Gastrocnemius medialis (tissue), 4 donors: ENCODE results near the gene CHID1. TPM values are rescaled to one million over a fixed set of nuclear protein-coding genes. Genes with fewer than 3 reads are reported as not detected.
A peak's percentile ranks its signal among the peaks of the same experiment; 100 is the strongest.

Experiments
- ATAC-seq, 2 donors: fragments of 150-250 bp; one replicate each; pipeline ENCODE4 v1.9.1; 2016
- DNase-seq, 2 donors: peaks; one replicate each; pipeline ENCODE4 v3.0.0-alpha.2; 2019
- H3K27ac ChIP-seq, 4 donors: fragments of 200-600 bp; sonication (generic); 1 replicate in 1 of 4; 2 replicates in 3 of 4; pipeline ENCODE4 v1.5.1; 2016 to 2018; ENCODE audit warnings: mild to moderate bottlenecking in 2 of 4, moderate library complexity in 1 of 4
- H3K27me3 ChIP-seq, 3 donors: fragments of 200-600 bp; sonication (generic) in 2 of 3; 1 replicate in 1 of 3; 2 replicates in 2 of 3; pipeline versions ENCODE4 v1.5.1 to v1.6.0; 2016 to 2019; ENCODE audit warnings: mild to moderate bottlenecking in 1 of 3, moderate library complexity in 1 of 3
- H3K36me3 ChIP-seq, 2 donors: fragments of 200-600 bp; sonication (generic) in 1 of 2; one replicate each; pipeline ENCODE4 v1.5.1; 2017 to 2018
- H3K4me1 ChIP-seq, 2 donors: fragments of 200-600 bp; sonication (generic) in 1 of 2; one replicate each; pipeline ENCODE4 v1.5.1; 2016 to 2017; ENCODE audit warnings: mild to moderate bottlenecking in 2 of 2
- H3K4me3 ChIP-seq, 4 donors: fragments of 200-600 bp; sonication (generic) in 3 of 4; 1 replicate in 1 of 4; 2 replicates in 3 of 4; pipeline ENCODE4 v1.5.1; 2016 to 2019; ENCODE audit warnings: mild to moderate bottlenecking in 2 of 4
- H3K9me3 ChIP-seq, 3 donors: fragments of 200-600 bp; sonication (generic) in 2 of 3; 1 replicate in 1 of 3; 2 replicates in 2 of 3; pipeline ENCODE4 v1.5.1; 2016 to 2019
- POLR2A ChIP-seq, 2 donors: fragments of 450-650 bp; IDR thresholded peaks; one replicate each; pipeline ENCODE4 v1.6.1; 2017; ENCODE audit warnings: antibody characterized with exemption in 2 of 2, mild to moderate bottlenecking in 2 of 2, moderate library complexity in 2 of 2
- in situ Hi-C, 4 donors: fragments of 200-750 bp; cut with MboI; loops; one replicate each; pipeline versions ENCODE4 v1.15.0 to v1.8.0; 2017; ENCODE audit warnings: low sequenced_read_pairs in 4 of 4
- intact Hi-C: fragments of 100-400 bp; cut with DNase I; formaldehyde crosslinking; loops from one replicate; pipeline ENCODE4 v1.15.1; 2023; ENCODE audit warnings: low total_unique reads
- total RNA-seq, 4 donors: library from RNA; depleted of rRNA; stranded (reverse); fragments of >200 nt; gene quantifications; one replicate each; pipeline versions ENCODE4 v1.1.0 to v1.2.3, GENCODE V29; 2016
- TF ChIP-seq, protein P1 (sequence below), 5 experiments: fragments of 450-650 bp in 3 of 5; fragments of 200-600 bp in 2 of 5; sonication (generic) in 2 of 5; IDR thresholded peaks in 4 of 5; conservative IDR thresholded peaks in 1 of 5; 1 replicate in 4 of 5; 2 replicates in 1 of 5; pipeline ENCODE4 v1.5.1; 2016 to 2019; ENCODE audit warnings: antibody characterized with exemption in 5 of 5, mild to moderate bottlenecking in 3 of 5, moderate library complexity in 3 of 5

Gene CHID1
- total RNA-seq, 4 donors from 2014 or later = 23.3 to 43.2 (median 33.1) TPM

DNA sequence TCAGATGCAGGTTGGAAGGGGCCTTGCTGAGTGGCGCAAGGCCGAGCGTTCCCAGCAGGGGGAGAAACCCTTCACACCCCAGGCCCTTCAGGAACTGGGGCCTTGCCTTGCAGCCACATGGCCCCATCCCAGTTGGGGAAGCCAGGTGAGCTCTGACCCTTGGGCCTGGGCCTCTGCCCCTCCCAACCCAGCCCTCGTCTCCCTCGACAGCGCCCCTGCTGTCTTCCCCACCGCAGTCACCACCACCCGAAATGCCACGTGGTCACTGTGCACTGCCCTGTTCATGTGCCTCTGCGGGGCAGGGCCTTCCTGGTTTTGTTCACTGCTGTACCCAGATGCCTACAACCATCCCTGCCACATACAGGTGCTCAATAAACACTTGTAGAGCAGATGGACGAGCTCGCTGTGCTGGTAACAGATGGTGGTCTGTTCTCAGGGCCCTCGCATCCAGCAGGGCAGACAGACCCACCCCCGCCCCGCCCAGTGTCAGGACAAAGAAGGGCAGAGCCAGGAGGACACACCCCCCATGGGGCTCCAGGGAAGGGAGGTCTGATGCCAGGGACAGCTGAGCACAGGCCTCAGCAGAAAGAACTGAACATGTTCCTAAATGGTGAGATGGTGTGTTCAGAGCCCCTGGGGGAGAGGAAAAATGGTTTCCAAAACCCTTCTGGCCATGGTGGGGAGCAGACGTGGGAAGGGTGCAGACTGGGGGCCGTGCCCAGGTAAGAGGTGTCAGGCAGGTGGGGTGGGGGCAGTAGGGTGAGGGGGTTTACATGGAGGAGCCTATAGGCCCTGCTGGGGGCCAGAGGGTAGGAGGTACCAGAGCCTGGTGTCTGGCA is 72.0 kb downstream of the CHID1 start:
- H3K9me3 ChIP-seq = no peaks in the 10 kb centered on the region
- intact Hi-C loops (no loop called here), in situ Hi-C loops (no loop called here)
- peaks cover 0 to 45% of the 10 kb centered on the region in 2 donors for H3K36me3 ChIP-seq
- peak overlapping the region in 2 of 4 donors; percentile 24 to 97 for H3K27ac ChIP-seq
- TF ChIP-seq POLR2A (IDR thresholded peaks at IDR 0.05) = no peak
- TF ChIP-seq, protein P1, sequence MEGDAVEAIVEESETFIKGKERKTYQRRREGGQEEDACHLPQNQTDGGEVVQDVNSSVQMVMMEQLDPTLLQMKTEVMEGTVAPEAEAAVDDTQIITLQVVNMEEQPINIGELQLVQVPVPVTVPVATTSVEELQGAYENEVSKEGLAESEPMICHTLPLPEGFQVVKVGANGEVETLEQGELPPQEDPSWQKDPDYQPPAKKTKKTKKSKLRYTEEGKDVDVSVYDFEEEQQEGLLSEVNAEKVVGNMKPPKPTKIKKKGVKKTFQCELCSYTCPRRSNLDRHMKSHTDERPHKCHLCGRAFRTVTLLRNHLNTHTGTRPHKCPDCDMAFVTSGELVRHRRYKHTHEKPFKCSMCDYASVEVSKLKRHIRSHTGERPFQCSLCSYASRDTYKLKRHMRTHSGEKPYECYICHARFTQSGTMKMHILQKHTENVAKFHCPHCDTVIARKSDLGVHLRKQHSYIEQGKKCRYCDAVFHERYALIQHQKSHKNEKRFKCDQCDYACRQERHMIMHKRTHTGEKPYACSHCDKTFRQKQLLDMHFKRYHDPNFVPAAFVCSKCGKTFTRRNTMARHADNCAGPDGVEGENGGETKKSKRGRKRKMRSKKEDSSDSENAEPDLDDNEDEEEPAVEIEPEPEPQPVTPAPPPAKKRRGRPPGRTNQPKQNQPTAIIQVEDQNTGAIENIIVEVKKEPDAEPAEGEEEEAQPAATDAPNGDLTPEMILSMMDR (IDR thresholded peaks at IDR 0.05 in 4 of 5, conservative IDR thresholded peaks at IDR 0.05 in 1 of 5) = no peak
- H3K4me1 ChIP-seq = peaks cover 31 to 41% of the 10 kb centered on the region in 2 donors
- no peaks in the 10 kb centered on the region for H3K27me3 ChIP-seq
- DNase-seq (no peak), ATAC-seq (no peak)
- H3K4me3 ChIP-seq = no peak overlapping the region

DNA sequence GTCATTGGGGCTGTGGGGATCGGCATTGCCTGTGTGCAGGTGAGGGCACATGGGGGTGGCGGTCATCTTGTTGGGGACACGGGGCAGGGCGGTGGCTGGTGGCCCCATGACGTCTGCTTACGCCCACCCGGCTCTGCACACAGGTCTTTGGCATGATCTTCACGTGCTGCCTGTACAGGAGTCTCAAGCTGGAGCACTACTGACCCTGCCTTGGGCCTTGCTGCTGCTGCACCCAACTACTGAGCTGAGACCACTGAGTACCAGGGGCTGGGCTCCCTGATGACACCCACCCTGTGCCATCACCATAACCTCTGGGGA is 72.7 kb downstream of the CHID1 start:
- Histone ChIP-seq H3K36me3 (peaks cover 0 to 45% of the 10 kb centered on the region in 2 donors), H3K27me3 (no peaks in the 10 kb centered on the region), H3K9me3 (no peaks in the 10 kb centered on the region), H3K4me3 (no peak overlapping the region), H3K4me1 (peaks cover 34 to 40% of the 10 kb centered on the region in 2 donors), H3K27ac (peak overlapping the region in 1 of 4 donors; percentile 97)
- in situ Hi-C loops (no loop called here), intact Hi-C loops (no loop called here)
- DNase-seq (no peak), ATAC-seq (no peak)
- no peak for TF ChIP-seq POLR2A (IDR thresholded peaks at IDR 0.05)
- TF ChIP-seq, protein P1 (IDR thresholded peaks at IDR 0.05 in 4 of 5, conservative IDR thresholded peaks at IDR 0.05 in 1 of 5) = no peak

DNA sequence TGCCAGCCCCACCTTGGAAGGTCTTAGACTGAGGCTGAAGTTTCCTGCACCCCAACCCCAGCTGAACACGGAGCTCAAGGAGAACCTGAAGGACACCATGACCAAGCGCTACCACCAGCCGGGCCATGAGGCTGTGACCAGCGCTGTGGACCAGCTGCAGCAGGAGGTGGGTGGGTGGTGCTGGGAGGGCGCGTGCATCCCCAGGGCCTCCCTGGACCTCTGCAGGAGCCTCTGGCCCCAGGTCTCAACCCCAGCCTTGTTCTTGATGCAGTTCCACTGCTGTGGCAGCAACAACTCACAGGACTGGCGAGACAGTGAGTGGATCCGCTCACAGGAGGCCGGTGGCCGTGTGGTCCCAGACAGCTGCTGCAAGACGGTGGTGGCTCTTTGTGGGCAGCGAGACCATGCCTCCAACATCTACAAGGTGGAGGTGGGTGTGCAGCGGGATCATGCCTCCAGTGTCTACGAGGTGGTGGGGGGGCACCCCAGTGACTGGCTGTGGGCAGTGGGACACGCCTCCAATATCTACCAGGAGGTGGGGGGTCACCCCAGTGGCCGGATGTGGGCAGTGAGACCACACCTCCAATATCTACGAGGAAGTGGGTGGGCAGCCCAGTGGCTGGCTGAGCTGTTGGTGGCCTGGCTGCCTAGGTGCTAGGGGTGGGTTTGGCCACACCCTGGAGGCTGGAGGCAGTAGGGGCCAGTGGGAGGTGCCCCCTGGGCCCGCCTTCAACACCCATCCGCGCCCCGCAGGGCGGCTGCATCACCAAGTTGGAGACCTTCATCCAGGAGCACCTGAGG is 73.2 kb downstream of the CHID1 start:
- H3K4me1 ChIP-seq = peaks cover 34 to 42% of the 10 kb centered on the region in 2 donors
- peaks cover 0 to 45% of the 10 kb centered on the region in 2 donors for H3K36me3 ChIP-seq
- no peaks in the 10 kb centered on the region for H3K27me3 ChIP-seq
- H3K27ac ChIP-seq = peak overlapping the region in 3 of 4 donors; percentile 3 to 97 (median 92)
- DNase-seq (no peak), ATAC-seq (no peak)
- in situ Hi-C loops (no loop called here), intact Hi-C loops (no loop called here)
- TF ChIP-seq POLR2A (IDR thresholded peaks at IDR 0.05) = no peak
- TF ChIP-seq, protein P1 (IDR thresholded peaks at IDR 0.05 in 4 of 5, conservative IDR thresholded peaks at IDR 0.05 in 1 of 5) = no peak
- no peak overlapping the region for H3K4me3 ChIP-seq
- no peaks in the 10 kb centered on the region for H3K9me3 ChIP-seq

DNA sequence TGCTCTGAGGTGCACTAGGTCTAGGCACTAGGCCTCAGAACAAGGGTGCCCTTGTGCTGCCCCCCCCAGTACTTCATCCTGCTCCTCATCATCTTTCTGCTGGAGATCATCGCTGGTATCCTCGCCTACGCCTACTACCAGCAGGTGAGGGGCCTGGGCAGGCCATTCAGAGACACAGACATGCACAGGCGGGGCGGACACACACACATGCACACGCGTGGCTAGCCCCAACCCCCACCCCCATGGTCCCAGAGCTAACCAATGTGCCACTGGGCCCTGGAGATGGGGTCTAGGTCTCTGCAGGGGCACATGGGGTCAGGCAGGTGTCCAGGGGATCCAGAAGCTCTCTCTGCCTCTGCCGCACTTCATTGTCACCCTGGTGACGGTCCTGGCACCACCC is 73.9 kb downstream of the CHID1 start:
- intact Hi-C loops (no loop called here), in situ Hi-C loops (no loop called here)
- TF ChIP-seq, protein P1 (IDR thresholded peaks at IDR 0.05 in 4 of 5, conservative IDR thresholded peaks at IDR 0.05 in 1 of 5) = no peak
- TF ChIP-seq POLR2A (IDR thresholded peaks at IDR 0.05) = no peak
- Histone ChIP-seq H3K36me3 (peaks cover 0 to 45% of the 10 kb centered on the region in 2 donors), H3K27me3 (no peaks in the 10 kb centered on the region), H3K27ac (peak overlapping the region in 3 of 4 donors; percentile 3 to 97 (median 92)), H3K4me1 (peaks cover 33 to 43% of the 10 kb centered on the region in 2 donors), H3K4me3 (no peak overlapping the region), H3K9me3 (no peaks in the 10 kb centered on the region)
- ATAC-seq (no peak), DNase-seq (no peak)
